Colonic mucosa (tissue), 4 donors: ENCODE data around the gene ITGA7. TPM values are rescaled to one million over a fixed set of nuclear protein-coding genes. Genes with fewer than 3 reads are reported as not detected.

Experiments used
- DNase-seq: peaks from one replicate; pipeline ENCODE4 v3.0.0-alpha.2; 2020
- H3K27ac ChIP-seq: fragments of 200-600 bp; one replicate; pipeline ENCODE4 v1.8.0; 2021
- H3K27me3 ChIP-seq: fragments of 200-600 bp; one replicate; pipeline ENCODE4 v1.8.0; 2021
- H3K36me3 ChIP-seq: fragments of 200-600 bp; one replicate; pipeline ENCODE4 v1.8.0; 2021
- H3K4me1 ChIP-seq: fragments of 200-600 bp; one replicate; pipeline ENCODE4 v1.8.0; 2021; ENCODE audit warnings: mild to moderate bottlenecking
- H3K4me3 ChIP-seq: fragments of 200-600 bp; one replicate; pipeline ENCODE4 v1.8.0; 2021
- H3K9ac ChIP-seq, 2 donors: one replicate each; pipeline ENCODE4 v1.7.0; 2013; ENCODE audit warnings: control low read depth in 2 of 2, low read depth in 2 of 2, low read length in 2 of 2
- H3K9me3 ChIP-seq: fragments of 200-600 bp; one replicate; pipeline ENCODE4 v1.8.0; 2021
- CTCF ChIP-seq: fragments of 200-600 bp; IDR thresholded peaks from one replicate; pipeline ENCODE4 v1.8.0; 2022; ENCODE audit warnings: antibody characterized with exemption, mild to moderate bottlenecking
- intact Hi-C: fragments of 100-400 bp; cut with DNase I; formaldehyde crosslinking; loops from one replicate; pipeline ENCODE4 v1.14.1; 2022
- total RNA-seq, 2 donors: library from RNA; stranded (reverse); fragmentation: NEBNext Ultra II Directional in 1 of 2; extraction: Animal tissue kit (Norgen Biotek cat#: 25700) in 1 of 2; gene quantifications; one replicate each; pipeline ENCODE4 v1.2.1, GENCODE V29; 2021
- donor health status: healthy.
- donor health status: DM: no; HTN: no; CAD: no.
- donor health status: DM: no; HTN: no; CAD: no.

ITGA7 gene
- total RNA-seq, 2 donors from 2014 or later = 10.8 to 64.4 TPM

DNA sequence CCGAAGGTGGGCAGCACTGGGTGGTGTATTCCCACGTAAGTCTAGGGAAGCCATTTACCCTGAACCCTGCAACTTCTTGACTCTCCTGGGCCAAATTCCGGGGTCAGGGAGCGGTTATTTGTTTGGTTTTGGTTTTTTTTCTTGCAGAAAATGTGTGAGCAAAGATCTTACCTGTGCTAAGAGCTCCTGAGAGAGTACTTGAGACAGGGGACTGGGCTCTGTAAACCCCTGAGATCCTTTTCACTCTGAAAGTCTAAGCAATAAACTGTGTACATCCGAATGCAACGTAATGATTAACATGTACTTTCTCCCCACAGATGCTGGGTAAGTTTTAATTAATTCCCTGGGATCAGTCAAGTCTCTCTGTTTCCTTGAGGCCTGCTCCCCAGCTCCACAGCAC lies 49.5 kb downstream of the ITGA7 start:
- Histone ChIP-seq H3K36me3 (no peaks in the 10 kb centered on the region), H3K4me1 (no peaks in the 10 kb centered on the region), H3K4me3 (no peak overlapping the region), H3K27ac (no peak overlapping the region), H3K27me3 (no peaks in the 10 kb centered on the region), H3K9me3 (no peaks in the 10 kb centered on the region), H3K9ac (no peak overlapping the region)
- DNase-seq = no peak
- intact Hi-C loops = no loop called here
- TF ChIP-seq CTCF = no peak

DNA sequence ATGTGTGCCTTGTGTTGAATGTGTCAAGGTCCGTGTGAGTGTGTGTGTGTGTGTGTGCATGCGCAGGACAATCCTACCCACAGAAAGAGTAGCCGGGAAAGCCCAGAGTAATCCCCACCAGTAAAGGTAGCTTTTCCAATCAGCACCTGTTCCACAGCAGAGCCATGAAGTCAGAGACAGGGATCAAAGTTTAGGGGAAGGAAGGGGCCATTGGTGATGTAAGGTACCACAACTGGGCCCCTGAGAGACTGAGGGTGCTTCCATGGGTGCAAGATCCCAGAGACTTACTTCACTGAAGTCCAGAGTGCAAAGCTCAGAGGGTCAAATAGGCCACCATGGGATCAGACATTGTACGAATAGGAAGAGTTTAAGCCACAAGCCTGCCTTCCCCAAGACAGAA lies 50.5 kb downstream of the ITGA7 start:
- Histone ChIP-seq H3K9ac (no peak overlapping the region), H3K9me3 (no peaks in the 10 kb centered on the region), H3K4me3 (no peak overlapping the region), H3K4me1 (no peaks in the 10 kb centered on the region), H3K36me3 (no peaks in the 10 kb centered on the region), H3K27me3 (no peaks in the 10 kb centered on the region), H3K27ac (no peak overlapping the region)
- intact Hi-C loops = no loop called here
- DNase-seq = no peak
- TF ChIP-seq CTCF = no peak

GRCh38 chr12:55654511-55655214 lies 53.0 kb downstream of the ITGA7 start:
- Histone ChIP-seq H3K9ac (no peak overlapping the region), H3K27me3 (no peaks in the 10 kb centered on the region), H3K27ac (no peak overlapping the region), H3K4me3 (no peak overlapping the region), H3K36me3 (no peaks in the 10 kb centered on the region), H3K9me3 (no peaks in the 10 kb centered on the region), H3K4me1 (no peaks in the 10 kb centered on the region)
- TF ChIP-seq CTCF = no peak
- no peak for DNase-seq
- intact Hi-C loops = no loop called here

DNA sequence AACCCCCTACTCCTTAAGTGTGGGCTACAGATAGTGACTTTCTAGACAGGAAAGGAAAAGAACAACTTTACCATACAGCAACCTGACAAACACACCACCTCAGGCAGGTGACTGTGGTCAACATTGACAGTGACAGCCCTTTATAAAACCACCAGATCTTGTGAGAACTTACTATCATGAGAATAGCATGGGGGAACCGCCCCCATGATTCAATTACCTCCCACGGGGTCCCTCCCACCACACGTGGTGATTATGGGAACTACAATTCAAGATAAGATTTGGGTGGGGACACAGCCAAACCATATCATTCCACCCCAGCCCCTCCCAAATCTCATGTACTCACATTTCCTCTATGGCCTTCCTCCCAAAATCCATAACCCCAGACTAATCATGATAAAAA lies 54.7 kb downstream of the ITGA7 start:
- Histone ChIP-seq H3K4me1 (no peaks in the 10 kb centered on the region), H3K27ac (no peak overlapping the region), H3K4me3 (no peak overlapping the region), H3K36me3 (no peaks in the 10 kb centered on the region), H3K9ac (no peak overlapping the region), H3K9me3 (no peaks in the 10 kb centered on the region), H3K27me3 (no peaks in the 10 kb centered on the region)
- intact Hi-C loops = no loop called here
- TF ChIP-seq CTCF = no peak
- DNase-seq = no peak

GRCh38 chr12:55652352-55652751 lies 55.4 kb downstream of the ITGA7 start:
- no peaks in the 10 kb centered on the region for H3K36me3 ChIP-seq
- DNase-seq = no peak
- H3K4me1 ChIP-seq = no peaks in the 10 kb centered on the region
- no peaks in the 10 kb centered on the region for H3K9me3 ChIP-seq
- H3K4me3 ChIP-seq = no peak overlapping the region
- no peak overlapping the region for H3K9ac ChIP-seq
- intact Hi-C loops = no loop called here
- TF ChIP-seq CTCF = no peak
- no peak overlapping the region for H3K27ac ChIP-seq
- H3K27me3 ChIP-seq = no peaks in the 10 kb centered on the region
